Fibroblast of the aortic adventitia (primary cell): Measurements from ENCODE around the gene PLCL2. TPM values are rescaled to one million over a fixed set of nuclear protein-coding genes. Genes with fewer than 3 reads are reported as not detected.
A peak's percentile ranks its signal among the peaks of the same experiment; 100 is the strongest.

ENCODE experiments used
- DNase-seq: peaks from one replicate; pipeline ENCODE4 v3.0.0-alpha.2; 2010; ENCODE audit warnings: low read depth
- H3K4me3 ChIP-seq: 2 replicates; pipeline ENCODE4 v1.5.1; 2011; ENCODE audit warnings: low read depth, mild to moderate bottlenecking, control low read depth, low read length, moderate library complexity
- total RNA-seq: library from RNA; depleted of rRNA; stranded (reverse); fragments of >200 nt; gene quantifications from 2 replicates; pipeline ENCODE4 v1.2.3, GENCODE V29; 2012; ENCODE audit warnings: low replicate concordance
- TF ChIP-seq, protein P1 (sequence below): IDR thresholded peaks from 2 replicates; pipeline ENCODE4 v1.5.1; 2011; ENCODE audit warnings: mild to moderate bottlenecking, low read length, control low read depth, inconsistent platforms; ENCODE audit not compliant: insufficient read depth

Gene PLCL2
- total RNA-seq, 1 donor, result 11.6 TPM

DNA sequence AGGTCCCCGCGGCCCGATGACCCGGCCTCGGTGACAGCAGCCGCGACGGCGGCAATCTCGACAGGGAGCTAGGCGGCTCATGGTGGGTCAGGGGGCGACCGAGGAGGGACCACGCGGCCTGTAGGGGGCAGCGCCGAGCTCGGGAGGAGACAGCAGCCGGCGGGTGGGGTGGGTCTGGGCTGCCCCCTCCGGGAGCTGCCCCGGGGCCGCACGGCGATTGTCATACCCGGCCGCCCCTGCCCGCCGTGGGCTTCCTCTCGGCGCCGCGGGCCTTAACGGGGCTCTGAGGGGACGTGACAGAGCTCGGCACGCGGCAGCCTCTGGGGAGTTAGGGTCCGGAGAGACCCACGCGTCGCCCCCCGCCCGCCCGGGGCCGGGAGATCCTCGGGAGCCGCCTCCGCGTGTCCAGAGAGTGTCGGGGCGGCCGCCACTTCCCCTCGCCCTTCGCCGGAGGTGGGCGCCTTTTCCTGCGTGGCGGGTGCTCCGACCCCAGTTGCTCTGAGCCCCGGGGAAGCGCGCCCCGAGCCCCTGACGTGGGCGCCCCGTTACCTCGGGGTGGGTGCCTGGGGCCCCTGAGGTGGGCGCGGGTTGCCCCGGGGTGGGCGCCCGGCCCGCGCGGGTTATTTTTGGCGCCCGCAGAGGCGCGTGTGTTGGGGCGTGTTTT lies 539 bp upstream of the PLCL2 start:
- peak overlapping the region; percentile 90 for H3K4me3 ChIP-seq
- no peak for DNase-seq
- TF ChIP-seq, protein P1, sequence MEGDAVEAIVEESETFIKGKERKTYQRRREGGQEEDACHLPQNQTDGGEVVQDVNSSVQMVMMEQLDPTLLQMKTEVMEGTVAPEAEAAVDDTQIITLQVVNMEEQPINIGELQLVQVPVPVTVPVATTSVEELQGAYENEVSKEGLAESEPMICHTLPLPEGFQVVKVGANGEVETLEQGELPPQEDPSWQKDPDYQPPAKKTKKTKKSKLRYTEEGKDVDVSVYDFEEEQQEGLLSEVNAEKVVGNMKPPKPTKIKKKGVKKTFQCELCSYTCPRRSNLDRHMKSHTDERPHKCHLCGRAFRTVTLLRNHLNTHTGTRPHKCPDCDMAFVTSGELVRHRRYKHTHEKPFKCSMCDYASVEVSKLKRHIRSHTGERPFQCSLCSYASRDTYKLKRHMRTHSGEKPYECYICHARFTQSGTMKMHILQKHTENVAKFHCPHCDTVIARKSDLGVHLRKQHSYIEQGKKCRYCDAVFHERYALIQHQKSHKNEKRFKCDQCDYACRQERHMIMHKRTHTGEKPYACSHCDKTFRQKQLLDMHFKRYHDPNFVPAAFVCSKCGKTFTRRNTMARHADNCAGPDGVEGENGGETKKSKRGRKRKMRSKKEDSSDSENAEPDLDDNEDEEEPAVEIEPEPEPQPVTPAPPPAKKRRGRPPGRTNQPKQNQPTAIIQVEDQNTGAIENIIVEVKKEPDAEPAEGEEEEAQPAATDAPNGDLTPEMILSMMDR, result peak; percentile 63

DNA sequence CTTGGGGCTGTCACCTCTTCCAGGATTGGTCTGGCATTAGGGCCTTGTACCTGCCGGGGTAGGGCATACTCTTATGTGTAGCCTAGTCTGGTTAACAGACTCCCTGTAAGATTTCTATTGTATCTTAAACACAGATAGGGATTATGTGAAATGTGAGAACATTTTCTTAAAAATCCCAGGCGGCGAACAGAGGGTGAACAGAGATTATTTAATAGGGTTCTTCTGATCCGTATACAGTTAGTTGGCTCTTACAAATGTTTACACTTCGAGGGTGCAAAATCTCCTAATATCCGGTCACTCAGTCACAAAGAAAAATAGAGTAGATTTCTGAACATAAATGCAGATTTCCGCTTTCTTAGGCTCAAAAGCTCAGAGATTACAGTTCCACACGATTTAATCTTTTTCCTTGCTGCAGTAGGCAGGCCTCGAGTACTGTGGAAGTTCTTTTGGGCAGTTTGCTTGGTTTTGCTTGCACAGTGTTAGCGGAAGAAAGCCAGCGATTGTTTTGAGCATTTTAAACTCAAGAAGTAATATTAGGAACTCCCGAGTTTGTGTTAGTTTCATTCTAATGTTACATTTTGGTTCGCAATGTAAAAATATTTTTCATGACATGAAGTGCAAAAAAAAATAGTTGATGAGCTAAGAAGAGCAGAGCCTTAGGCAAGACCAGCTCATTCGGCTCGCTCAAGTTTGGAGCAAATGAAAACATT lies 993 bp downstream of the PLCL2 start:
- TF ChIP-seq, protein P1, result no peak
- DNase-seq, result peak; percentile 56
- peak overlapping the region; percentile 90 for H3K4me3 ChIP-seq

DNA sequence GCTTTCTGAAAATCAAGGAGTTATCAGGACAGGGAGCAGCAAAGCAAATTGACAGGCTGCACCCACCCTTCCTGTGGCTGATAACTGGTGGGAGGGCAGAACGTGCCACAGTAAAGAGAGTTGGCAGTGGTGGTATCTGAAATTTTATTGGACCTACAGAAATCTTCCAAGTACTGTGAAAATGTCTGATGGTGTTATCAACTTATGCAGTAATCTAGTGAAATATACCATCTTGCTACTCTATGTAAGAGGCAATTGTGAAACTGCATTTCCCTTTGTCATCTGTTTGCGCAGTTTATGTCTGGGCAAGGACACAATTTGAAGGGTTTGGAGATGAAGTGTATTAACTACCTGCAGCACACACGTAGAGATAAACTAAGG lies 1.5 kb downstream of the PLCL2 start:
- peak overlapping the region; percentile 90 for H3K4me3 ChIP-seq
- peak; percentile 59 for DNase-seq
- TF ChIP-seq, protein P1, result no peak

DNA sequence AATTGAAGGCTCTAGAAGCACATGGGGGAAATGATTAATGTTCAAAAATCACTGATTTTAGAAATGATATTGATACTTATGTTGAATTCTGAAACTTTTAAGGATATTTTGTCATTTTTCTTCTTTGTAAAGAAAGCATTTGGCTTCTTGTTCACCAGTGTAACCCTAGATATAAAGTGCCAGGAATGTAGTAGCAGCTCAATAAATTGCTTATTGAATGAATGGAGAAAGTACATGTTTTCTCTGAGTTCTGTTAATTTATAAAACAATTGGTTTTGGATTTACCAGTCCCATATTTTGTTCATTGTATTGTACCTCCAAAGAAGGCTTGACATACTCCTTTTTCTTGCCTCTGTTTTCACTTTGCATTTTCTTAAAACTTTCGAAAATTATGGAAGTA lies 2.4 kb downstream of the PLCL2 start:
- DNase-seq, result no peak
- TF ChIP-seq, protein P1, result no peak
- H3K4me3 ChIP-seq, result no peak overlapping the region

DNA sequence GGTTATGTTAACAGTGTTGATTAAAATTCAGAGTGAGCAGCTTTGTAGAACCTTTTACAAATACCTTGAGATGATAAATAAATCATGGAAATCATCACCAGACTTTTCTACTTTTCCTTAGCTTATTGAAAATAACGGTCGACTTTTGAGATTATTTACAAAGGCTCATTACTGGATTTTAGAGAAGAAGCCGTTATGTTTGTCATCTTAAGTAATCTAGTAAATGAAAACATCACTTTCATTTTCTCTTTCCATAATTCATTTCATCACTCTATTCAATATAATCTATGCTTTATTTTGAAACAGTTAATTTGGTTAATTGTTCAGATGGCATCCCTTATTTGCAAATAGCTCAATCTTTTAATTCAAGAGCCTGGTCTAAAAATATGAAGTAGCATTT lies 3.6 kb downstream of the PLCL2 start:
- TF ChIP-seq, protein P1, result no peak
- peak overlapping the region; percentile 15 for H3K4me3 ChIP-seq
- no peak for DNase-seq

DNA sequence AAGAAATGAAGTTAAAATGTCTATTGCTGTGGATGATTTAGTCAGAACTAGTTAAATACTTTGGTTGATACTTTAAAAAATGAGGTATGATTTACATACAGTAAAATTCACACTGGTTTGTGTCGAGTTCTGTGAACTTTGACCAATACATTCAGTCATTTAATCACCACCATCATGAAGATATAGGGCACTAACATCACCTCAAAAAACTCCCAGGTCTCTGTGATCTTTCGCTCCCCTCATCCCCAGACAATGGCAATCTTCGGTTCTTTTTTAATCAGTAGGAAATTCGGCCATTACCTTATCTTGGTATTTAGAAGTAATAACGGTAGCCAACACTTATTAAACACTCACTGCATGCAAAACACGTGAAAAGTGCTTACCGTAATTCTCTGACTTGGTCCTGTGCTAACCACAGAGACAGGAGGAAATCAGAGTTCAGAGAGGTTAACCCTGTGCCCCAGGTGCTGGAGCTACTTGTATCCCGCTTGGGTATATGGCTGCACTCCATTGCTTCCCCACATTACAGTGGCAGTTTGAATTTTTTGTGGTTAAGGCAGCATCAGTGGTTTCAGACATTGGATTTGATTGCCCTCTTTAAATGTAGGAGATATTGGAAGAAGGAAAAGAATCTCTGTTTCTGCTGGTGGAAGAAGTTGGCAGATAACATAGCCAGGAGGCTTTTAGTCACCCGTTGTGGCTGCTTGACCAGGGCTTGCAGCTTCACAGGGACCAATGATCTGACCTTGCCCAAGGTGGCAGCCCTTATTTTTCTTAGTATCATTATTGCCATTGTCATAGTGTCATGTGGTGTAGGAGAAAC lies 4.2 kb downstream of the PLCL2 start:
- DNase-seq, result no peak
- TF ChIP-seq, protein P1, result no peak
- H3K4me3 ChIP-seq, result peak overlapping the region; percentile 15
